Measurements from ENCODE around the gene PDIA5. TPM values are rescaled to one million over a fixed set of nuclear protein-coding genes. Genes with fewer than 3 reads are reported as not detected.

Gene PDIA5
- total RNA-seq, 1 experiment from 2014 or later: 50.8 TPM

GRCh38 chr3:123055352-123055751, 11.5 kb upstream of the PDIA5 start:
- H3K4me3 ChIP-seq (replicated peaks in 1 of 2; ENCODE audit: low read depth in 1 of 2, low read length in 2 of 2): no peak overlapping the region
- H3K4me1 ChIP-seq (ENCODE audit: control insufficient read depth in 1 of 2, insufficient read depth in 2 of 2, low read length in 2 of 2): peaks cover 0 to 13% of the 10 kb centered on the region in 2 experiments; a peak in 2 of 4 replicates
- H4K20me1 ChIP-seq (ENCODE audit: insufficient read depth): no peaks in the 10 kb centered on the region
- ChIA-PET RAD21 (ENCODE audit: low non-redundant PET in 1 of 2, low total read pairs in 2 of 2, uncharacterized antibody in 2 of 2, unreplicated experiment in 2 of 2) (no interaction called here), CTCF (no interaction called here), POLR2A (no interaction called here)
- DNase-seq (ENCODE audit: low read depth, low spot score) (no peak), ATAC-seq (no peak)
- no peaks in the 10 kb centered on the region for H3K79me2 ChIP-seq (ENCODE audit: insufficient read depth, low read length)
- intact Hi-C loops (cut with micrococcal nuclease): no loop called here
- H3K9ac ChIP-seq (ENCODE audit: low read length): no peak overlapping the region
- H3K9me2 ChIP-seq (ENCODE audit: insufficient read depth): no peaks in the 10 kb centered on the region
- H3K4me2 ChIP-seq (ENCODE audit: low read length): no peak overlapping the region
- H2AFZ ChIP-seq (ENCODE audit: low read depth, low read length, poor library complexity, severe bottlenecking): no peak overlapping the region
- H3K36me3 ChIP-seq (ENCODE audit: control insufficient read depth in 1 of 2, insufficient read depth in 2 of 2, low read length in 2 of 2): no peaks in the 10 kb centered on the region
- H3K9me3 ChIP-seq (ENCODE audit: control insufficient read depth in 1 of 2, insufficient read depth in 1 of 2, low read depth in 1 of 2, low read length in 2 of 2): no peaks in the 10 kb centered on the region
- TF ChIP-seq YY1 (IDR thresholded peaks at IDR 0.05; ENCODE audit: extremely low read depth, insufficient replicate concordance, low read depth, low read length) (no peak), POLR2AphosphoS5 (IDR thresholded peaks at IDR 0.05; ENCODE audit: low read depth, low read length) (no peak), CEBPB (IDR thresholded peaks at IDR 0.05; ENCODE audit: low read depth) (no peak), SP1 (IDR thresholded peaks at IDR 0.05; ENCODE audit: low read depth) (no peak), POLR2A (IDR thresholded peaks at IDR 0.05; ENCODE audit: borderline replicate concordance, extremely low read depth, insufficient read depth, insufficient read length) (no peak), SRF (IDR thresholded peaks at IDR 0.05; ENCODE audit: low read depth) (no peak), ELF1 (IDR thresholded peaks at IDR 0.05; ENCODE audit: borderline replicate concordance, low read depth) (no peak), EGR1 (IDR thresholded peaks at IDR 0.05; ENCODE audit: low read depth) (no peak)
- peaks cover 4% of the 10 kb centered on the region; the same call in 1 of the 2 replicates for H3K27me3 ChIP-seq (ENCODE audit: insufficient read depth, low read length)
- H3K27ac ChIP-seq (ENCODE audit: low read depth, low read length): no peak overlapping the region
- BruUV-seq (replicated peaks): no TSS peak

GRCh38 chr3:123058505-123058904, 8.3 kb upstream of the PDIA5 start:
- ATAC-seq (no peak), DNase-seq (ENCODE audit: low read depth, low spot score) (no peak)
- RAD21 ChIA-PET (ENCODE audit: low non-redundant PET in 1 of 2, low total read pairs in 2 of 2, uncharacterized antibody in 2 of 2, unreplicated experiment in 2 of 2): no interaction called here
- no peak overlapping the region for H3K9ac ChIP-seq (ENCODE audit: low read length)
- TF ChIP-seq REST (IDR thresholded peaks at IDR 0.05; ENCODE audit: low read depth) (no peak), ZFX (IDR thresholded peaks at IDR 0.05) (no peak), ATF3 (IDR thresholded peaks at IDR 0.05) (no peak), ZNF274 (IDR thresholded peaks at IDR 0.05; ENCODE audit: low read depth, low read length) (no peak), MAX (IDR thresholded peaks at IDR 0.05) (no peak)
- peaks cover 4% of the 10 kb centered on the region; the same call in 1 of the 2 replicates for H3K27me3 ChIP-seq (ENCODE audit: insufficient read depth, low read length)
- intact Hi-C loops (cut with micrococcal nuclease): no loop called here
- peaks cover 0 to 13% of the 10 kb centered on the region in 2 experiments; a peak in 2 of 4 replicates for H3K4me1 ChIP-seq (ENCODE audit: control insufficient read depth in 1 of 2, insufficient read depth in 2 of 2, low read length in 2 of 2)
- H3K4me3 ChIP-seq (replicated peaks in 1 of 2; ENCODE audit: low read depth in 1 of 2, low read length in 2 of 2): no peak overlapping the region
- no peak overlapping the region for H2AFZ ChIP-seq (ENCODE audit: low read depth, low read length, poor library complexity, severe bottlenecking)
- H3K9me2 ChIP-seq (ENCODE audit: insufficient read depth): no peaks in the 10 kb centered on the region
- no peaks in the 10 kb centered on the region for H3K9me3 ChIP-seq (ENCODE audit: control insufficient read depth in 1 of 2, insufficient read depth in 1 of 2, low read depth in 1 of 2, low read length in 2 of 2)
- no peak overlapping the region for H3K4me2 ChIP-seq (ENCODE audit: low read length)
- no peaks in the 10 kb centered on the region for H3K36me3 ChIP-seq (ENCODE audit: control insufficient read depth in 1 of 2, insufficient read depth in 2 of 2, low read length in 2 of 2)
- H4K20me1 ChIP-seq (ENCODE audit: insufficient read depth): no peaks in the 10 kb centered on the region
- BruUV-seq (replicated peaks): no TSS peak
- no peak overlapping the region for H3K27ac ChIP-seq (ENCODE audit: low read depth, low read length)
- CTCF ChIA-PET: no interaction called here
- POLR2A ChIA-PET: no interaction called here
- no peaks in the 10 kb centered on the region for H3K79me2 ChIP-seq (ENCODE audit: insufficient read depth, low read length)

Data from HCT116 (cell line).